A549 (cell line): ENCODE results near the gene CYP8B1.

Experiments
- CEBPB ChIP-seq, 2 experiments: fragments of >200 bp in 1 of 2; sonication (Bioruptor Twin) in 1 of 2; formaldehyde crosslinking in 1 of 2; IDR thresholded peaks; 2 replicates each; pipeline ENCODE4 v1.6.1; 2012 to 2016
- CTCF ChIP-seq: fragments of >200 bp; sonication (Bioruptor Twin); formaldehyde crosslinking; IDR thresholded peaks from 3 replicates; pipeline ENCODE4 v1.5.1; 2016
- EP300 ChIP-seq, 2 experiments: fragments of >200 bp; sonication (Bioruptor Twin); formaldehyde crosslinking; IDR thresholded peaks; 2 replicates in 1 of 2; 3 replicates in 1 of 2; pipeline ENCODE4 v1.6.1; 2016 to 2017
- FOSL2 ChIP-seq, 2 experiments: fragments of 450-650 bp in 1 of 2; fragments of >200 bp in 1 of 2; sonication (Bioruptor Twin) in 1 of 2; formaldehyde crosslinking; IDR thresholded peaks; 2 replicates each; pipeline versions ENCODE4 v1.5.0 to v1.6.1; 2016 to 2020; ENCODE audit warnings: mild to moderate bottlenecking in 1 of 2, moderate library complexity in 1 of 2
- PHF8 ChIP-seq: fragments of 200-600 bp; sonication (generic); IDR thresholded peaks from 2 replicates; pipeline ENCODE4 v1.6.1; 2016; ENCODE audit warnings: low read depth, mild to moderate bottlenecking, antibody characterized with exemption, moderate library complexity, borderline replicate concordance
- POLR2A ChIP-seq: IDR thresholded peaks from 2 replicates; pipeline ENCODE4 v1.6.1; 2012; ENCODE audit warnings: mild to moderate bottlenecking, low read length
- RCOR1 ChIP-seq: fragments of 150-350 bp; IDR thresholded peaks from 2 replicates; pipeline ENCODE4 v1.6.1; 2014; ENCODE audit warnings: antibody characterized with exemption, low read length, low read depth
- ZC3H11A ChIP-seq: fragments of 450-650 bp; IDR thresholded peaks from 2 replicates; pipeline ENCODE4 v1.6.1; 2014; ENCODE audit warnings: antibody characterized with exemption, mild to moderate bottlenecking
- TF ChIP-seq, protein P1 (sequence below): fragments of 200-600 bp; sonication (generic); IDR thresholded peaks from 2 replicates; pipeline ENCODE4 v1.6.1; 2016; ENCODE audit warnings: antibody characterized with exemption, mild to moderate bottlenecking, moderate library complexity
- TF ChIP-seq, protein P2 (sequence below): IDR thresholded peaks from 2 replicates; pipeline ENCODE4 v1.6.1; 2012

- TF ChIP-seq CTCF (no peak), FOSL2 (IDR thresholded peaks at IDR 0.05) (no peak), FOSL2 (CRISPR knock-in tag; IDR thresholded peaks at IDR 0.05) (no peak), POLR2A (no peak), ZC3H11A (no peak), EP300 (IDR thresholded peaks at IDR 0.05) (no peak), CEBPB (IDR thresholded peaks at IDR 0.05) (no peak), PHF8 (no peak), RCOR1 (no peak)
- TF ChIP-seq, protein P1, sequence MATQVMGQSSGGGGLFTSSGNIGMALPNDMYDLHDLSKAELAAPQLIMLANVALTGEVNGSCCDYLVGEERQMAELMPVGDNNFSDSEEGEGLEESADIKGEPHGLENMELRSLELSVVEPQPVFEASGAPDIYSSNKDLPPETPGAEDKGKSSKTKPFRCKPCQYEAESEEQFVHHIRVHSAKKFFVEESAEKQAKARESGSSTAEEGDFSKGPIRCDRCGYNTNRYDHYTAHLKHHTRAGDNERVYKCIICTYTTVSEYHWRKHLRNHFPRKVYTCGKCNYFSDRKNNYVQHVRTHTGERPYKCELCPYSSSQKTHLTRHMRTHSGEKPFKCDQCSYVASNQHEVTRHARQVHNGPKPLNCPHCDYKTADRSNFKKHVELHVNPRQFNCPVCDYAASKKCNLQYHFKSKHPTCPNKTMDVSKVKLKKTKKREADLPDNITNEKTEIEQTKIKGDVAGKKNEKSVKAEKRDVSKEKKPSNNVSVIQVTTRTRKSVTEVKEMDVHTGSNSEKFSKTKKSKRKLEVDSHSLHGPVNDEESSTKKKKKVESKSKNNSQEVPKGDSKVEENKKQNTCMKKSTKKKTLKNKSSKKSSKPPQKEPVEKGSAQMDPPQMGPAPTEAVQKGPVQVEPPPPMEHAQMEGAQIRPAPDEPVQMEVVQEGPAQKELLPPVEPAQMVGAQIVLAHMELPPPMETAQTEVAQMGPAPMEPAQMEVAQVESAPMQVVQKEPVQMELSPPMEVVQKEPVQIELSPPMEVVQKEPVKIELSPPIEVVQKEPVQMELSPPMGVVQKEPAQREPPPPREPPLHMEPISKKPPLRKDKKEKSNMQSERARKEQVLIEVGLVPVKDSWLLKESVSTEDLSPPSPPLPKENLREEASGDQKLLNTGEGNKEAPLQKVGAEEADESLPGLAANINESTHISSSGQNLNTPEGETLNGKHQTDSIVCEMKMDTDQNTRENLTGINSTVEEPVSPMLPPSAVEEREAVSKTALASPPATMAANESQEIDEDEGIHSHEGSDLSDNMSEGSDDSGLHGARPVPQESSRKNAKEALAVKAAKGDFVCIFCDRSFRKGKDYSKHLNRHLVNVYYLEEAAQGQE, result no peak
- TF ChIP-seq, protein P2, sequence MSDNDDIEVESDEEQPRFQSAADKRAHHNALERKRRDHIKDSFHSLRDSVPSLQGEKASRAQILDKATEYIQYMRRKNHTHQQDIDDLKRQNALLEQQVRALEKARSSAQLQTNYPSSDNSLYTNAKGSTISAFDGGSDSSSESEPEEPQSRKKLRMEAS, result no peak
Measured at GRCh38 chr3:42855547-42856380, 19.9 kb downstream of the CYP8B1 start.
